Spinal cord (tissue), 10 donors: ENCODE measurements around the gene PPHLN1. TPM values are rescaled to one million over a fixed set of nuclear protein-coding genes. Genes with fewer than 3 reads are reported as not detected.

Experiments
- DNase-seq, 6 donors: peaks; one replicate each; pipeline versions ENCODE4 v3.0.0 to v3.0.0-alpha.2; 2013 to 2015; ENCODE audit warnings: low spot score in 6 of 6, low read depth in 4 of 6
- H3K27ac ChIP-seq: one replicate; pipeline ENCODE4 v1.5.1; 2013; ENCODE audit warnings: low read depth, low read length, control low read depth
- H3K27me3 ChIP-seq: one replicate; pipeline ENCODE4 v1.6.1; 2013; ENCODE audit warnings: low read length; ENCODE audit not compliant: control insufficient read depth, insufficient read depth
- H3K36me3 ChIP-seq: one replicate; pipeline ENCODE4 v1.6.1; 2013; ENCODE audit warnings: low read length; ENCODE audit not compliant: control insufficient read depth, insufficient read depth
- H3K4me1 ChIP-seq: one replicate; pipeline ENCODE4 v1.6.1; 2013; ENCODE audit warnings: low read length; ENCODE audit not compliant: control insufficient read depth, insufficient read depth
- H3K4me3 ChIP-seq: one replicate; pipeline ENCODE4 v1.5.1; 2013; ENCODE audit warnings: low read depth, low read length, control low read depth
- H3K9me3 ChIP-seq: one replicate; pipeline ENCODE4 v1.6.1; 2013; ENCODE audit warnings: low read length; ENCODE audit not compliant: control insufficient read depth, insufficient read depth
- WGBS: methylation state at CpG from one replicate; pipeline ENCODE4 v1.1.5; 2013; ENCODE audit warnings: missing lambda C conversion rate; ENCODE audit not compliant: insufficient coverage; 5-methylcytosine and 5-hydroxymethylcytosine counted together
- long read RNA-seq, 4 donors: transcript quantifications; one replicate each; lab custom pipeline, GENCODE V29; 2026
- polyA plus RNA-seq, 2 donors: library from polyadenylated mRNA; unstranded; fragments of 120-200 nt; gene quantifications; one replicate each; pipeline ENCODE4 v1.2.1, GENCODE V29; 2013; ENCODE audit not compliant: insufficient read length in 2 of 2
- total RNA-seq, 2 donors: library from RNA; depleted of rRNA in 1 of 2; stranded (reverse); fragments of 120-200 nt in 1 of 2; fragments of >200 nt in 1 of 2; gene quantifications; one replicate each; pipeline versions ENCODE4 v1.2.3 to v1.2.4, GENCODE V29; 2013 to 2014
- donor health status: healthy.

PPHLN1 gene
- total RNA-seq (10 to 100 TPM; 53.9 to 59.5 TPM), polyA plus RNA-seq (10 to 100 TPM; 52.1 to 54.1 TPM)
- long read RNA-seq, donor 1, full-length matches to known transcripts, result 28 of 268 reads
- long read RNA-seq, donor 1, partial matches to known transcripts, result 150 of 268 reads
- long read RNA-seq, donor 1, other reads (novel, unspliced or antisense), result 90 of 268 reads
- long read RNA-seq, donor 2, full-length matches to known transcripts, result 9 of 9 reads
- long read RNA-seq, donor 2, partial matches to known transcripts, result 0 of 9 reads
- long read RNA-seq, donor 2, other reads (novel, unspliced or antisense), result 0 of 9 reads
- long read RNA-seq, donor 3, full-length matches to known transcripts, result 6 of 177 reads
- long read RNA-seq, donor 3, partial matches to known transcripts, result 129 of 177 reads
- long read RNA-seq, donor 3, other reads (novel, unspliced or antisense), result 42 of 177 reads
- long read RNA-seq, donor 4, full-length matches to known transcripts, result 43 of 682 reads
- long read RNA-seq, donor 4, partial matches to known transcripts, result 521 of 682 reads
- long read RNA-seq, donor 4, other reads (novel, unspliced or antisense), result 118 of 682 reads

GRCh38 chr12:42325653-42326474 lies at the start of gene PPHLN1, which contains the start of gene ZCRB1:
PPHLN1 (plus strand) TSS chr12:42326167; CDS start chr12:42335903, 9,736 bp downstream.
ZCRB1 (minus strand) TSS chr12:42326094; CDS start chr12:42324102, 1,992 bp downstream.
- Histone ChIP-seq H3K27me3 (no peaks in the 10 kb centered on the region), H3K4me1 (peaks cover 7% of the 10 kb centered on the region), H3K9me3 (no peaks in the 10 kb centered on the region), H3K36me3 (no peaks in the 10 kb centered on the region), H3K27ac (peak within 1 kb of the TSS; percentile 82), H3K4me3 (peak within 1 kb of the TSS; percentile 71)
- under 1% methylated on average over 55 of the region's 55 CpGs for WGBS
- peak in 5 of 6 donors; percentile 68 to 95 (median 77) for DNase-seq

- no peak overlapping the region for H3K4me3 ChIP-seq
- DNase-seq, result peak in 1 of 6 donors; percentile 42
- H3K9me3 ChIP-seq, result no peaks in the 10 kb centered on the region
- WGBS, result 88% methylated on average over 4 of the region's 6 CpGs
- H3K4me1 ChIP-seq, result no peaks in the 10 kb centered on the region
- no peaks in the 10 kb centered on the region for H3K36me3 ChIP-seq
- H3K27me3 ChIP-seq, result no peaks in the 10 kb centered on the region
- no peak overlapping the region for H3K27ac ChIP-seq
Observed at GRCh38 chr12:42277396-42278127, 48.4 kb upstream of the PPHLN1 start.

GRCh38 chr12:42278128-42278510 lies 47.8 kb upstream of the PPHLN1 start:
- Histone ChIP-seq H3K4me3 (no peak overlapping the region), H3K4me1 (no peaks in the 10 kb centered on the region), H3K27ac (no peak overlapping the region), H3K9me3 (no peaks in the 10 kb centered on the region), H3K36me3 (no peaks in the 10 kb centered on the region), H3K27me3 (no peaks in the 10 kb centered on the region)
- no peak for DNase-seq

- H3K9me3 ChIP-seq, result no peaks in the 10 kb centered on the region
- peak in 1 of 6 donors; percentile 2 for DNase-seq
- no CpG with 5 or more reads among the region's 3 CpGs for WGBS
- no peak overlapping the region for H3K4me3 ChIP-seq
- H3K36me3 ChIP-seq, result no peaks in the 10 kb centered on the region
- no peaks in the 10 kb centered on the region for H3K27me3 ChIP-seq
- H3K27ac ChIP-seq, result no peak overlapping the region
- no peaks in the 10 kb centered on the region for H3K4me1 ChIP-seq
Observed at GRCh38 chr12:42281278-42281677, 44.7 kb upstream of the PPHLN1 start.

GRCh38 chr12:42281844-42282243 lies 44.1 kb upstream of the PPHLN1 start:
- no peaks in the 10 kb centered on the region for H3K36me3 ChIP-seq
- DNase-seq, result no peak
- no CpG with 5 or more reads among the region's 3 CpGs for WGBS
- H3K9me3 ChIP-seq, result no peaks in the 10 kb centered on the region
- no peak overlapping the region for H3K27ac ChIP-seq
- no peaks in the 10 kb centered on the region for H3K27me3 ChIP-seq
- no peaks in the 10 kb centered on the region for H3K4me1 ChIP-seq
- no peak overlapping the region for H3K4me3 ChIP-seq

GRCh38 chr12:42282294-42282693 lies 43.7 kb upstream of the PPHLN1 start:
- Histone ChIP-seq H3K27me3 (no peaks in the 10 kb centered on the region), H3K9me3 (no peaks in the 10 kb centered on the region), H3K27ac (no peak overlapping the region), H3K4me3 (no peak overlapping the region), H3K4me1 (no peaks in the 10 kb centered on the region), H3K36me3 (no peaks in the 10 kb centered on the region)
- DNase-seq, result peak in 1 of 6 donors; percentile 1
- no CpG with 5 or more reads among the region's 2 CpGs for WGBS

- Histone ChIP-seq H3K36me3 (no peaks in the 10 kb centered on the region), H3K4me1 (no peaks in the 10 kb centered on the region), H3K27me3 (no peaks in the 10 kb centered on the region), H3K4me3 (no peak overlapping the region), H3K9me3 (no peaks in the 10 kb centered on the region), H3K27ac (no peak overlapping the region)
- DNase-seq, result no peak
Observed at GRCh38 chr12:42283739-42284138, 42.2 kb upstream of the PPHLN1 start.

GRCh38 chr12:42284157-42284556 lies 41.8 kb upstream of the PPHLN1 start:
- no peaks in the 10 kb centered on the region for H3K4me1 ChIP-seq
- DNase-seq, result no peak
- no peak overlapping the region for H3K4me3 ChIP-seq
- H3K36me3 ChIP-seq, result no peaks in the 10 kb centered on the region
- WGBS, result no CpG with 5 or more reads among the region's 1 CpG
- H3K27me3 ChIP-seq, result no peaks in the 10 kb centered on the region
- H3K9me3 ChIP-seq, result no peaks in the 10 kb centered on the region
- H3K27ac ChIP-seq, result no peak overlapping the region

- Histone ChIP-seq H3K27me3 (no peaks in the 10 kb centered on the region), H3K9me3 (no peaks in the 10 kb centered on the region), H3K4me3 (no peak overlapping the region), H3K27ac (no peak overlapping the region), H3K36me3 (no peaks in the 10 kb centered on the region), H3K4me1 (no peaks in the 10 kb centered on the region)
- no CpG with 5 or more reads among the region's 2 CpGs for WGBS
- peak in 1 of 6 donors; percentile 5 for DNase-seq
Observed at GRCh38 chr12:42284876-42285275, 41.1 kb upstream of the PPHLN1 start.
